ENCODE measurements around the gene MYBL2. TPM values are rescaled to one million over a fixed set of nuclear protein-coding genes. Genes with fewer than 3 reads are reported as not detected.
A peak's percentile ranks its signal among the peaks of the same experiment; 100 is the strongest.

MYBL2 gene
- total RNA-seq, 1 experiment from 2014 or later, result 159 TPM

DNA sequence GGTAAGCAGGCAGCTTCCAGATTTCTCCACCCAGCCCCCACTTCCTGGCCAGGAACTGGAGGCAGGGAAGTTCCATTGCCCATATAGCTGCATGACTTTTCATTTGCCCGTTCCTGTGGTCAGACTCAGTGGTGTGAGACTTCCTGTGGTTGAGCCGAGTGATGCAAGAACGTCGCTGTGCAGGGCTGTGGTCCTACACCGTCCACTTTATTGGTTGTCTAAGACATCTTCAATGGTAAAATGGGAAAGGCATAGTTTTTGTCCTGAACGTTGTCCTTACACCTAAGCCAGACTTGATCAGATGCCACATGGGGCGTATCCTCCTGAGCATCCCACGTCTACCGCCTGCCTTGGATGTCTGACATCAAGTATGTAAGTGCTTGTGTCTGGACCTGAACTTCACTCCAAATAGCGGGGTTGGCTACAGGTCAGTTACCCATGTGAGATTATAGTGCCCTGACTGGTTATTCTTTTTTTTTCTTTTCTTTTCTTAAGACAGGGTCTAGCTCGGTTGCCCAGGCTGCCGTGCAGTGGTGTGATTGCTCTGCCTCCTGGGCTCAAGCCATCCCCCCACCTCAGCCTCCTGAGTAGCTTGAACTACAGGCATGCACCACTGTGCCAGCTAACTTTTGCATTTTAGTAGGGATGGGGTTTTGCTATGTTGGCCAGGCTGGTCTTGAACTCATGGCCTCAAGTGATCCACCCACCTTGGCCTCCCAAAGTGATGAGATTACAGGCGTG, 85.8 kb downstream of the MYBL2 start:
- Mint-ChIP-seq H3K4me3 (no peak overlapping the region; a peak in 1 of 5 replicates), H3K27ac (no peak overlapping the region), H3K27me3 (ENCODE audit: low read depth) (peaks cover 9% of the 10 kb centered on the region), H3K9me3 (no peaks in the 10 kb centered on the region; a peak in 2 of 5 replicates), H3K36me3 (ENCODE audit: insufficient read depth in 1 of 3, low read depth in 3 of 3) (no peaks in the 10 kb centered on the region), H3K4me1 (peaks cover 2 to 7% of the 10 kb centered on the region in 2 experiments; a peak in 2 of 4 replicates)
- H3K23me2 ChIP-seq (ENCODE audit: insufficient read length, low read depth, low read length, poor library complexity, severe bottlenecking), result no peaks in the 10 kb centered on the region
- no peak overlapping the region for H4K91ac ChIP-seq (ENCODE audit: insufficient read length, low read depth, low read length)
- H3T11ph ChIP-seq (ENCODE audit: low read length), result no peak overlapping the region
- H2AK5ac ChIP-seq (ENCODE audit: insufficient read length, low read length), result no peak overlapping the region
- H3K9ac ChIP-seq (ENCODE audit: extremely low read depth, insufficient read length, low read length), result no peak overlapping the region
- no peaks in the 10 kb centered on the region for H4K20me1 ChIP-seq (ENCODE audit: control insufficient read depth, insufficient read depth, insufficient read length)
- H3K4me1 ChIP-seq (ENCODE audit: insufficient read depth, low read length), result no peaks in the 10 kb centered on the region
- no peak overlapping the region for H4K8ac ChIP-seq (replicated peaks; ENCODE audit: insufficient read length, low read depth, low read length)
- H3K4ac ChIP-seq (ENCODE audit: low read depth, low read length), result no peak overlapping the region
- H4K5ac ChIP-seq (ENCODE audit: insufficient read length, low read depth, low read length), result no peak overlapping the region
- H3K23ac ChIP-seq (ENCODE audit: insufficient read length, low read depth, low read length), result no peak overlapping the region
- no peaks in the 10 kb centered on the region for H3K79me1 ChIP-seq (ENCODE audit: insufficient read depth, low read depth, low read length, poor library complexity, severe bottlenecking)
- WGBS (ENCODE audit: extremely low coverage, insufficient read length, low lambda C conversion rate), result no CpG with 5 or more reads among the region's 13 CpGs
- H3K79me2 ChIP-seq (ENCODE audit: insufficient read depth, low read length), result no peaks in the 10 kb centered on the region
- DNase-seq, result no peak
- H3K18ac ChIP-seq (ENCODE audit: insufficient read length, low read depth, low read length), result no peak overlapping the region
- H3K56ac ChIP-seq (ENCODE audit: insufficient read length, low read depth, low read length), result no peak overlapping the region
- H3K14ac ChIP-seq (ENCODE audit: insufficient read depth, low read length), result peak overlapping the region; percentile 20; the same call in 1 of the 2 replicates
- H2AFZ ChIP-seq (ENCODE audit: low read length), result no peak overlapping the region
- H3K4me2 ChIP-seq (ENCODE audit: insufficient read depth, insufficient read length, low read length), result no peak overlapping the region
- no peak overlapping the region for H2BK20ac ChIP-seq (ENCODE audit: low read depth, low read length, poor library complexity, severe bottlenecking)
- H2BK15ac ChIP-seq (ENCODE audit: low read depth, low read length), result no peak overlapping the region
- H2BK5ac ChIP-seq (ENCODE audit: insufficient read length, low read length), result no peak overlapping the region
- H3K27ac ChIP-seq (ENCODE audit: insufficient read length, low read depth, low read length), result no peak overlapping the region
- H3K9me3 ChIP-seq (ENCODE audit: control insufficient read depth, low read depth, low read length), result no peaks in the 10 kb centered on the region
- H2BK120ac ChIP-seq (ENCODE audit: low read depth, low read length, poor library complexity, severe bottlenecking), result no peak overlapping the region
- no peak overlapping the region for H2BK12ac ChIP-seq (ENCODE audit: insufficient read length, low read depth, low read length)
- no peak for TF ChIP-seq CTCF (conservative IDR thresholded peaks at IDR 0.05)
- no peaks in the 10 kb centered on the region for H3K27me3 ChIP-seq (ENCODE audit: insufficient read depth, low read length)

All from H9 (cell line).